GM06990 (cell line): ENCODE data around the gene VWC2.

Experiments
- DNase-seq: peaks from one replicate; pipeline ENCODE4 v3.0.0-alpha.2; 2011; ENCODE audit not compliant: insufficient read length; ENCODE audit errors: extremely low read depth
- H3K27me3 ChIP-seq: replicated peaks from 2 replicates; pipeline ENCODE4 v1.6.0; 2011; ENCODE audit warnings: low read length; ENCODE audit not compliant: control insufficient read depth, insufficient read depth
- H3K36me3 ChIP-seq: 2 replicates; pipeline ENCODE4 v1.5.1; 2011; ENCODE audit warnings: low read length; ENCODE audit not compliant: control insufficient read depth, insufficient read depth
- H3K4me3 ChIP-seq: replicated peaks from 2 replicates; pipeline ENCODE4 v1.5.1; 2011; ENCODE audit warnings: low read depth, mild to moderate bottlenecking, control low read depth, low read length
- TF ChIP-seq, protein P1 (sequence below): IDR thresholded peaks from 2 replicates; pipeline ENCODE4 v1.5.1; 2011; ENCODE audit warnings: low read length, control low read depth, mild to moderate bottlenecking, inconsistent platforms; ENCODE audit not compliant: insufficient read depth, poor library complexity, severe bottlenecking

The VWC2 gene

DNA sequence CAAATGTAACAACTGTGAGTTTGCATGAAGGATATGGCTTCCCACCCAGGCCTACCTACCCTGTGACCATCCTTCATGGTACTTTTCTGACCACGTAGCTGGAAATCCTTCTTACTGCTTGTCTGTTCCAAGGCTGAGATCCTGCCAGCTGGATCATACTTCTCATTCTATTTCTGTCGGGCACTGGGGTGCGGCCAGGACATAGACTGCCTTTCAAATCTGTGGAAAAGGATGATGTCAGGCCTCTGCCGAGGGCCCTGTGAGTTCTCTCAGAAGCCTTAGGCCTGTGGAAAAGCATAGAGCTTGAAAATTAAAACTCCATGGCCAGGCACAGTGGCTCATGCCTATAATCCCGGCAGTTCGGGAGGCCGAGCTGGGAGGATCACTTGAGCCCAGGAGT lies 10.0 kb downstream of the VWC2 start:
- Histone ChIP-seq H3K4me3 (no peak overlapping the region), H3K36me3 (no peaks in the 10 kb centered on the region), H3K27me3 (no peaks in the 10 kb centered on the region; the same call in 1 of the 2 replicates)
- TF ChIP-seq, protein P1, sequence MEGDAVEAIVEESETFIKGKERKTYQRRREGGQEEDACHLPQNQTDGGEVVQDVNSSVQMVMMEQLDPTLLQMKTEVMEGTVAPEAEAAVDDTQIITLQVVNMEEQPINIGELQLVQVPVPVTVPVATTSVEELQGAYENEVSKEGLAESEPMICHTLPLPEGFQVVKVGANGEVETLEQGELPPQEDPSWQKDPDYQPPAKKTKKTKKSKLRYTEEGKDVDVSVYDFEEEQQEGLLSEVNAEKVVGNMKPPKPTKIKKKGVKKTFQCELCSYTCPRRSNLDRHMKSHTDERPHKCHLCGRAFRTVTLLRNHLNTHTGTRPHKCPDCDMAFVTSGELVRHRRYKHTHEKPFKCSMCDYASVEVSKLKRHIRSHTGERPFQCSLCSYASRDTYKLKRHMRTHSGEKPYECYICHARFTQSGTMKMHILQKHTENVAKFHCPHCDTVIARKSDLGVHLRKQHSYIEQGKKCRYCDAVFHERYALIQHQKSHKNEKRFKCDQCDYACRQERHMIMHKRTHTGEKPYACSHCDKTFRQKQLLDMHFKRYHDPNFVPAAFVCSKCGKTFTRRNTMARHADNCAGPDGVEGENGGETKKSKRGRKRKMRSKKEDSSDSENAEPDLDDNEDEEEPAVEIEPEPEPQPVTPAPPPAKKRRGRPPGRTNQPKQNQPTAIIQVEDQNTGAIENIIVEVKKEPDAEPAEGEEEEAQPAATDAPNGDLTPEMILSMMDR, result no peak
- DNase-seq, result no peak

DNA sequence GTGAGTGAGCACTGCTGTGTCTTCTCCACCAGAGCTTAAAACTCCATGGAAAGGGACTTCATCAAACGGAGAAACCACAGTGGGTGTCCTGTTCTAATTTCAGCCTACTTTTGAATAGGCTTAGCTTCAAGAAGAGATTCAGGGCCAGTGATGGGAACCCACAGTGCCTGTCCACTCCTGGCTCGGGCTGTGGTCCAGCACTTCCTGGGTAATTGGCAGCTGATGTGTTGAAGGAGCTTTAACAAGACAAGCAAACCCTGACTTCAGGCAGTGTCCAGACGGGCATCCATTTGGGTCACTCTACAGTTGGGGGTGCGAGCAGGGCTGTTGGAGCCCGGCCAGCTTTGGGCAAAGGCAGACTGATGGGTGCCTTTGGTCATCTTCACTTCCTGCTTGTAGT lies 14.5 kb downstream of the VWC2 start:
- Histone ChIP-seq H3K4me3 (no peak overlapping the region), H3K27me3 (no peaks in the 10 kb centered on the region), H3K36me3 (no peaks in the 10 kb centered on the region)
- no peak for DNase-seq
- TF ChIP-seq, protein P1, result no peak

DNA sequence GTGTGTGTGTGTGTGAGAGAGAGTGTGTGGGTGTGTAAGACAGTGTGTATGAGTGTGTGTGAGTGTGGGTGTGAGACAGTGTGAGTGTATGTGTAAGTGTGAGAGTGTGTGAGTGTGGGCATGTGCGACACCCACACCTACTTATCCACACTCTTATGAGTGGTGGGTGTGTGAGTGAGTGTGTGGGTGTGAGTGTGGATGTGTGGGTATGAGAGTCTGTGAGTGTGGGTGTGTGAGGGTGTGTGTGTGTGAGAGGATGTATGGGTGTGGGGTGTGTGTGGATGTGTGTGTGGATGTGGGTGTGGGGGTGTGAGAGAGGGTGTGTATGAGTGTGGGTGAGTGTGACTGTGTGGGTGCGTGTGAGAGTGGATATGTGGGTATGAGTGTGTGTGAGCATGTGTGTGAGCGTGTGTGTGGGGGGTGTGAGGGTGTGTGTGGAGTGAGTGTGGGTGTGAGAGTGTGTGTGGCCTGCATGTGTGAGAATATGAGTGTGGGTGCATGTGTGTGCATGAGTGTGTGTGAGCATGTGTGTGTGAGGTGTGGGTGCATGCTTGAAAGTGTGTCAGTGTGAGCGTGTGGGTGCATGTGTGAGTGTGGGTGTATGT lies 15.1 kb downstream of the VWC2 start:
- Histone ChIP-seq H3K4me3 (no peak overlapping the region), H3K36me3 (no peaks in the 10 kb centered on the region), H3K27me3 (no peaks in the 10 kb centered on the region)
- TF ChIP-seq, protein P1, result no peak
- no peak for DNase-seq

DNA sequence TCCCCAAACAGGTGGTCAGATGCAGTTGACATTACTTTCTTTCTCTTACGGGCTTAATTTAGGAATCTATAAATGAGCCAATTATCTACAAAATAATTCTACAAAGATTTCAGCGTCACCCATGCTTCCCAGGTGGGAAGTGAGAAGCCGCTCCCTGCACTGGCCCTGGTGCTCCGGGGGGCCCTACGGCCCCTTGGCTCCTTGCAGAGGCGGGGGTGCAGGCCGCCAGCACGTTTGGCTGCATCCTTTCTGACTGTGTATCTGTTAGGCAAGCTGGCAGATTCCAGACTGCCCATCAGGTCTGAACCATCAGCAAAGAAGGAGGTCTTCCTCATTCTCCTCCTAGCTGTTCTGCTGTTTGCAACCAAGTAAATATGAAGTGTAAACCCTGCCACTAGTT lies 16.3 kb downstream of the VWC2 start:
- Histone ChIP-seq H3K27me3 (no peaks in the 10 kb centered on the region; the same call in 1 of the 2 replicates), H3K36me3 (no peaks in the 10 kb centered on the region), H3K4me3 (no peak overlapping the region)
- DNase-seq, result no peak
- TF ChIP-seq, protein P1, result no peak

DNA sequence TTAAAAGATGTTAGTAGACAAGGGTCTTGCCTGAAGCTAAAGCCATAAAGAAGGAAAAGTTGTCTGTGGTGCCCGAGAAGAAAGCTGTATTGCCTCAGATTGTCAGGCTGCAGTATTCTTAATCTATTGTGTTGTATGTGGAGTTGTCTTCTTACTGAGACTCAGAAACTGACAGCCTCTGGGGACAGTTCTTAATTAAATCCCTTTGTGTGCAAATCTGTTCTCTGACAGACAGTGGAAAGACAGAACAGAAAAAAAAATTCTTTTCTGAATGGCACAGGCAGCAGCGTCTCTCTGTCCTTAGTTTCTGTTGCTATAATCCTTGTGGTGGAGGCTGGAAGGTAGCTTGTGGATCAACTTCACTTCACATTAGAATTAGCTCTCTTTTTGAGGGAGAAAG lies 16.8 kb downstream of the VWC2 start:
- no peaks in the 10 kb centered on the region; the same call in 1 of the 2 replicates for H3K27me3 ChIP-seq
- H3K4me3 ChIP-seq, result no peak overlapping the region
- TF ChIP-seq, protein P1, result no peak
- DNase-seq, result no peak
- H3K36me3 ChIP-seq, result no peaks in the 10 kb centered on the region
